Measurements from ENCODE around the gene ZFP69B. TPM values are rescaled to one million over a fixed set of nuclear protein-coding genes. Genes with fewer than 3 reads are reported as not detected.
A peak's percentile ranks its signal among the peaks of the same experiment; 100 is the strongest.

The ZFP69B gene
- total RNA-seq, 2 experiments from 2014 or later, result 1.8 to 2.4 TPM

DNA sequence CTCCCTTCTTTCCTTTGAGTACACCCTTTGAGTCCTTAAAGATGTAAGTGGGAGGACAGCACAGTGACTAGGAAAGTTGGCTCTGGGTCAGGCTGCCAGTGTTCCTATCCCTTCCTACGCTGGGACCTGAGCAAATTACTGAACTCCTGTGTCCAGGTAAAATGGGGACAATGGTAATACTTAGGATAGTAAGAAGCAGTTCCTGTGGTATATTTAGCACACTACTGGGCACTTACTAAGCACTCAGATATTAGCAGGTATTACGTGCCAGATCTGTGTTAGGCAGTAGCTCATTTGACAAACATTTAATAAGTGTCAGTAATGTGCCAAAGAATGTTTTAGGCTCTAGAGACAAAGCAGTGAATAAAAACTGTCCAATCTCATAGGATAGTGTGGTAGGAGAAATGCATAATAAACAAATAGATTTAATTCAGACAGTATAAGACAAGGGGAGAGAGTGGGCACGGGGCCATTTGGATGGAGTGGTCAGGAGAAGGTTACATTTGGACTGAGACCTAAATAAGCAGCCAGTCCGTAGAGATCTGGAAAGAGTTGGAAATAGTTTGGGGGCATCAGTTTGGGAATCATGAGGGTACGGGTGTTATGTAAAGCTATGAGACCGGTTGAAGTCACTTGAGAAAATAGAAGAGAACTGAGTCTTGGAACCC is 26.2 kb upstream of the ZFP69B start:
- DNase-seq (no peak), ATAC-seq (ENCODE audit: poor library complexity) (no peak)
- ChIA-PET POLR2A (no interaction called here), CTCF (interaction anchor here (1.2 kb wide), 1 partner anchor 280 kb away, joined by 3 read pairs; no protein-coding TSS in a partner anchor)
- TF ChIP-seq, protein P1, sequence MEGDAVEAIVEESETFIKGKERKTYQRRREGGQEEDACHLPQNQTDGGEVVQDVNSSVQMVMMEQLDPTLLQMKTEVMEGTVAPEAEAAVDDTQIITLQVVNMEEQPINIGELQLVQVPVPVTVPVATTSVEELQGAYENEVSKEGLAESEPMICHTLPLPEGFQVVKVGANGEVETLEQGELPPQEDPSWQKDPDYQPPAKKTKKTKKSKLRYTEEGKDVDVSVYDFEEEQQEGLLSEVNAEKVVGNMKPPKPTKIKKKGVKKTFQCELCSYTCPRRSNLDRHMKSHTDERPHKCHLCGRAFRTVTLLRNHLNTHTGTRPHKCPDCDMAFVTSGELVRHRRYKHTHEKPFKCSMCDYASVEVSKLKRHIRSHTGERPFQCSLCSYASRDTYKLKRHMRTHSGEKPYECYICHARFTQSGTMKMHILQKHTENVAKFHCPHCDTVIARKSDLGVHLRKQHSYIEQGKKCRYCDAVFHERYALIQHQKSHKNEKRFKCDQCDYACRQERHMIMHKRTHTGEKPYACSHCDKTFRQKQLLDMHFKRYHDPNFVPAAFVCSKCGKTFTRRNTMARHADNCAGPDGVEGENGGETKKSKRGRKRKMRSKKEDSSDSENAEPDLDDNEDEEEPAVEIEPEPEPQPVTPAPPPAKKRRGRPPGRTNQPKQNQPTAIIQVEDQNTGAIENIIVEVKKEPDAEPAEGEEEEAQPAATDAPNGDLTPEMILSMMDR (IDR thresholded peaks at IDR 0.05), result no peak
- Mint-ChIP-seq H3K4me3 (no peak overlapping the region), H3K36me3 (ENCODE audit: low read depth) (peaks cover 73% of the 10 kb centered on the region), H3K27me3 (no peaks in the 10 kb centered on the region), H3K27ac (no peak overlapping the region), H3K9me3 (no peaks in the 10 kb centered on the region), H3K4me1 (ENCODE audit: low read depth) (peaks cover 6% of the 10 kb centered on the region)
- H3K27ac ChIP-seq (ENCODE audit: low read depth in 1 of 2, low read length in 2 of 2), result no peak overlapping the region
- H3K9me3 ChIP-seq (ENCODE audit: control insufficient read depth in 1 of 2, insufficient read depth in 1 of 2, low read length in 2 of 2), result no peaks in the 10 kb centered on the region
- H3K36me3 ChIP-seq (ENCODE audit: insufficient read depth, low read length), result peaks cover 34% of the 10 kb centered on the region
- no peaks in the 10 kb centered on the region for H3K27me3 ChIP-seq (ENCODE audit: control insufficient read depth in 1 of 2, insufficient read depth in 2 of 2, low read length in 2 of 2)
- H3K4me3 ChIP-seq (ENCODE audit: low read length), result no peak overlapping the region
- intact Hi-C loops (cut with DNase I, micrococcal nuclease), result no loop called here
- H3K4me1 ChIP-seq (ENCODE audit: insufficient read depth, low read length), result no peaks in the 10 kb centered on the region

DNA sequence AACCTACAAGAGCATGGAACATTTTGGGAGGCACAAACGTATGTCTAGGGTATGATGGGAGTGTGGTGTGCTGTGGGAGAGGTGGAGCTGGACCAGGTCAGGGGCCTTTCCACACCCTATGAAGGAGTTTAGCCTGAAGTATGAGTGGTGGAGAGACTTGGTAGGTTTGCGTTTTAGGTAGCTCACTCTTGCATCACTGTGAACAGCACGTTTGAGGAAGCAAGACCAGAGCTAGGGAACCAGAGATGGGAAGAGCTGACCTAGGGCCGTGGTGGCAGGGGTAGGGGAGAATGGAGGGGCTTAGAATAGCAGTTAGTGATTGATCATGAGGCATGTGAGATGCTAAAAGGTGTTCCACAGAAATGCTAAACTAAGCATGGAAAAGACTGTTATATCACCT is 25.1 kb upstream of the ZFP69B start:
- TF ChIP-seq, protein P1 (IDR thresholded peaks at IDR 0.05), result no peak
- ATAC-seq (ENCODE audit: poor library complexity) (no peak), DNase-seq (no peak)
- Histone ChIP-seq H3K27me3 (ENCODE audit: control insufficient read depth in 1 of 2, insufficient read depth in 2 of 2, low read length in 2 of 2) (no peaks in the 10 kb centered on the region), H3K36me3 (ENCODE audit: insufficient read depth, low read length) (peaks cover 29% of the 10 kb centered on the region), H3K27ac (ENCODE audit: low read depth in 1 of 2, low read length in 2 of 2) (no peak overlapping the region), H3K9me3 (ENCODE audit: control insufficient read depth in 1 of 2, insufficient read depth in 1 of 2, low read length in 2 of 2) (no peaks in the 10 kb centered on the region), H3K4me1 (ENCODE audit: insufficient read depth, low read length) (no peaks in the 10 kb centered on the region), H3K4me3 (ENCODE audit: low read length) (no peak overlapping the region)
- peak overlapping the region; percentile 43 for H3K27ac Mint-ChIP-seq
- intact Hi-C loops (cut with DNase I, micrococcal nuclease), result no loop called here
- CTCF ChIA-PET, result interaction anchor here (1.0 to 1.2 kb wide), 2 partner anchors 20 to 281 kb away, joined by 3 read pairs; no protein-coding TSS in a partner anchor
- H3K4me1 Mint-ChIP-seq (ENCODE audit: low read depth), result peaks cover 6% of the 10 kb centered on the region
- POLR2A ChIA-PET, result no interaction called here
- no peaks in the 10 kb centered on the region for H3K27me3 Mint-ChIP-seq
- H3K4me3 Mint-ChIP-seq, result no peak overlapping the region
- H3K9me3 Mint-ChIP-seq, result no peaks in the 10 kb centered on the region
- H3K36me3 Mint-ChIP-seq (ENCODE audit: low read depth), result peaks cover 62% of the 10 kb centered on the region

DNA sequence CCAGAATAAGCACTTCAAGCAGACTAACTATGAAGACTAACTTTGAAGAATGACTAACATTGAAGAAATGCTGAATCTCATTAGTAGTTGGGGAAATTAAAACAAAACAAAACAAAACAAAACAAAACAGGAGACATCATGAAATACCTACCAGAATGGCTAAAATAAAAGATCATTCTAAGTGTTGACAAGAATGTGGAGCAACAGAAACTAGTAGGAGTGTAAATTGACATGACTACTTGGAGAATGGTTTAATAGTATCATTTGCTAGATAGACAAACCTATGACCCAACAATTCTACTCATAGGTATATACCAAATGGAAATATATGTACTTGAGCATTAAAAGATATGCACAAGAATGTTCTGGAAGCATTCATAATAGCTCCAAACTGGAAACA is 18.9 kb upstream of the ZFP69B start:
- Mint-ChIP-seq H3K4me3 (no peak overlapping the region), H3K27me3 (no peaks in the 10 kb centered on the region), H3K9me3 (no peaks in the 10 kb centered on the region), H3K4me1 (ENCODE audit: low read depth) (no peaks in the 10 kb centered on the region), H3K27ac (no peak overlapping the region), H3K36me3 (ENCODE audit: low read depth) (peaks cover 1% of the 10 kb centered on the region)
- ChIA-PET CTCF (interaction anchor here (1.0 kb wide), 1 partner anchor 53 kb away, joined by 3 read pairs; no protein-coding TSS in a partner anchor), POLR2A (no interaction called here)
- Histone ChIP-seq H3K27ac (ENCODE audit: low read depth in 1 of 2, low read length in 2 of 2) (no peak overlapping the region), H3K4me1 (ENCODE audit: insufficient read depth, low read length) (no peaks in the 10 kb centered on the region), H3K4me3 (ENCODE audit: low read length) (no peak overlapping the region), H3K36me3 (ENCODE audit: insufficient read depth, low read length) (no peaks in the 10 kb centered on the region), H3K27me3 (ENCODE audit: control insufficient read depth in 1 of 2, insufficient read depth in 2 of 2, low read length in 2 of 2) (no peaks in the 10 kb centered on the region), H3K9me3 (ENCODE audit: control insufficient read depth in 1 of 2, insufficient read depth in 1 of 2, low read length in 2 of 2) (no peaks in the 10 kb centered on the region)
- TF ChIP-seq, protein P1 (IDR thresholded peaks at IDR 0.05), result no peak
- intact Hi-C loops (cut with DNase I, micrococcal nuclease), result no loop called here
- no peak for ATAC-seq (ENCODE audit: poor library complexity)
- no peak for DNase-seq

Data from CD4-positive, alpha-beta T cell (primary cell).